Fibroblast of skin of back (primary cell): ENCODE results near the gene CAP1.
"Not testable (repeated sequence)": the region's sequence is repeated elsewhere in the genome, so short reads cannot be mapped to it uniquely, and the experiment has no call there.

ENCODE experiments used
- DNase-seq: peaks from one replicate; pipeline ENCODE4 v3.0.0-alpha.2; 2013

The CAP1 gene

GRCh38 chr1:40030528-40031135, 9.9 kb upstream of the CAP1 start:
- peak; percentile 62 for DNase-seq

- DNase-seq, result peak; percentile 70
Measured at GRCh38 chr1:40032240-40032891, 8.2 kb upstream of the CAP1 start.

GRCh38 chr1:40034869-40035268, 5.7 kb upstream of the CAP1 start:
- no peak for DNase-seq

- peak; percentile 69 for DNase-seq
Measured at GRCh38 chr1:40036574-40036973, 4.0 kb upstream of the CAP1 start.

- DNase-seq, result not testable (repeated sequence)
Measured at GRCh38 chr1:40037254-40037653, 3.3 kb upstream of the CAP1 start.

- no peak for DNase-seq
Measured at GRCh38 chr1:40038697-40039096, 1.8 kb upstream of the CAP1 start.

GRCh38 chr1:40039245-40039756, 1.2 kb upstream of the CAP1 start:
- DNase-seq, result no peak

- peak; percentile 97 for DNase-seq
Measured at GRCh38 chr1:40039757-40040510, 595 bp upstream of the CAP1 start.

- no peak for DNase-seq
Measured at GRCh38 chr1:40041466-40041838, 923 bp downstream of the CAP1 start.

- DNase-seq, result peak; percentile 68
Measured at GRCh38 chr1:40042341-40042740, 1.8 kb downstream of the CAP1 start.

- DNase-seq, result no peak
Measured at GRCh38 chr1:40044110-40044509, 3.6 kb downstream of the CAP1 start.

- no peak for DNase-seq
Measured at GRCh38 chr1:40045182-40045581, 4.7 kb downstream of the CAP1 start.

- no peak for DNase-seq
Measured at GRCh38 chr1:40045766-40046165, 5.2 kb downstream of the CAP1 start.

- peak; percentile 54 for DNase-seq
Measured at GRCh38 chr1:40047276-40047675, 6.7 kb downstream of the CAP1 start.

- DNase-seq, result no peak
Measured at GRCh38 chr1:40047769-40048168, 7.2 kb downstream of the CAP1 start.

GRCh38 chr1:40049725-40050124, 9.2 kb downstream of the CAP1 start:
- peak; percentile 62 for DNase-seq

- no peak for DNase-seq
Measured at GRCh38 chr1:40050863-40051262, 10.3 kb downstream of the CAP1 start.

- DNase-seq, result no peak
Measured at GRCh38 chr1:40053138-40053887, 12.8 kb downstream of the CAP1 start.

- no peak for DNase-seq
Measured at GRCh38 chr1:40056519-40057309, 16.2 kb downstream of the CAP1 start.

- no peak for DNase-seq
Measured at GRCh38 chr1:40057310-40058030, 16.9 kb downstream of the CAP1 start.

GRCh38 chr1:40058097-40058452, 17.5 kb downstream of the CAP1 start:
- no peak for DNase-seq
